K562 (cell line): ENCODE data around the gene MYO7A. TPM values are rescaled to one million over a fixed set of nuclear protein-coding genes. Genes with fewer than 3 reads are reported as not detected.

Experiments
- BACH1 ChIP-seq: fragments of 200-800 bp; sonication (Bioruptor generic); IDR thresholded peaks from 2 replicates; pipeline ENCODE4 v1.6.1; 2016; ENCODE audit warnings: missing genetic modification characterization, missing compliant biosample characterization
- CBFB ChIP-seq: sonication (generic); formaldehyde crosslinking; IDR thresholded peaks from 2 replicates; pipeline ENCODE4 v1.4.0; 2020; ENCODE audit warnings: mild to moderate bottlenecking, missing genetic modification reagents
- E2F6 ChIP-seq, 2 experiments: IDR thresholded peaks; 2 replicates each; pipeline ENCODE4 v1.6.1; 2011; ENCODE audit warnings: borderline replicate concordance in 1 of 2, control low read depth in 1 of 2, low read depth in 1 of 2, low read length in 1 of 2, mild to moderate bottlenecking in 1 of 2, mixed read lengths in 1 of 2, moderate library complexity in 1 of 2; ENCODE audit not compliant: insufficient read depth in 1 of 2, insufficient read length in 1 of 2, poor library complexity in 1 of 2, severe bottlenecking in 1 of 2; ENCODE audit errors: extremely low read depth in 1 of 2
- ETS1 ChIP-seq: conservative IDR thresholded peaks from 2 replicates; pipeline ENCODE4 v1.6.1; 2011; ENCODE audit warnings: low read depth, mild to moderate bottlenecking, low read length; ENCODE audit not compliant: control insufficient read depth
- FIP1L1 ChIP-seq: fragments of 200-400 bp; formaldehyde crosslinking; IDR thresholded peaks from 2 replicates; pipeline ENCODE4 v1.6.1; 2018; ENCODE audit warnings: mild to moderate bottlenecking, low read depth, low read length; ENCODE audit not compliant: poor library complexity, severe bottlenecking
- FUS ChIP-seq: fragments of 200-400 bp; formaldehyde crosslinking; optimal IDR thresholded peaks from 2 replicates; pipeline ENCODE3; 2017; ENCODE audit warnings: low read depth, low read length
- HIVEP1 ChIP-seq: fragments of 250-450 bp; sonication (Bioruptor Pico); IDR thresholded peaks from 2 replicates; pipeline ENCODE4 v1.4.0; 2020; ENCODE audit warnings: mild to moderate bottlenecking
- KLF13 ChIP-seq: fragments of 450-650 bp; IDR thresholded peaks from 2 replicates; pipeline ENCODE4 v1.6.1; 2016; ENCODE audit warnings: missing genetic modification characterization, low read depth, mild to moderate bottlenecking, missing compliant biosample characterization, moderate library complexity, borderline replicate concordance
- MEF2D ChIP-seq: conservative IDR thresholded peaks from 2 replicates; pipeline ENCODE4 v1.6.1; 2016; ENCODE audit warnings: low read depth, missing genetic modification characterization, missing compliant biosample characterization
- NFRKB ChIP-seq: fragments of 450-650 bp; IDR thresholded peaks from 2 replicates; pipeline ENCODE4 v1.6.1; 2016; ENCODE audit warnings: low read depth
- PML ChIP-seq: IDR thresholded peaks from 2 replicates; pipeline ENCODE4 v1.6.1; 2012; ENCODE audit warnings: low read length, inconsistent platforms
- RCOR1 ChIP-seq, 2 experiments: IDR thresholded peaks; 2 replicates each; pipeline ENCODE4 v1.6.1; 2012; ENCODE audit warnings: low read depth in 2 of 2, low read length in 2 of 2, borderline replicate concordance in 1 of 2, improper control_type of control experiment in 1 of 2
- RFX7 ChIP-seq: fragments of 250-450 bp; sonication (Bioruptor Pico); IDR thresholded peaks from 2 replicates; pipeline ENCODE4 v1.5.1; 2021; ENCODE audit warnings: mild to moderate bottlenecking
- STAG1 ChIP-seq: sonication (generic); formaldehyde crosslinking; IDR thresholded peaks from 2 replicates; pipeline ENCODE4 v1.5.0; 2020; ENCODE audit warnings: missing genetic modification reagents, borderline replicate concordance
- ZBTB33 ChIP-seq: sonication (generic); formaldehyde crosslinking; IDR thresholded peaks from 2 replicates; pipeline ENCODE4 v1.8.1; 2023; ENCODE audit warnings: mild to moderate bottlenecking, missing genetic modification reagents
- ZNF224 ChIP-seq: sonication (generic); formaldehyde crosslinking; IDR thresholded peaks from 2 replicates; pipeline ENCODE4 v1.8.0; 2022; ENCODE audit warnings: mild to moderate bottlenecking, missing genetic modification reagents
- ZNF511 ChIP-seq: sonication (generic); formaldehyde crosslinking; IDR thresholded peaks from 2 replicates; pipeline ENCODE4 v1.8.0; 2022; ENCODE audit warnings: mild to moderate bottlenecking, missing genetic modification reagents
- ZNF76 ChIP-seq: fragments of 250-450 bp; sonication (Bioruptor Pico); IDR thresholded peaks from 2 replicates; pipeline ENCODE4 v1.4.0; 2020; ENCODE audit warnings: mild to moderate bottlenecking, moderate library complexity, borderline replicate concordance
- polyA plus RNA-seq, 8 experiments: library from polyadenylated mRNA; depleted of rRNA in 4 of 8; stranded (reverse) in 5 of 8; unstranded in 3 of 8; fragments of >200 nt; fragmentation: Nextera tagmentation in 2 of 8; fragmentation: Illumina TruSeq in 1 of 8; extraction: Ambion mirVana in 2 of 8; extraction: Trizol in 1 of 8; gene quantifications; 2 replicates each; pipeline versions ENCODE4 v1.2.1 to v1.2.3, GENCODE V29; 2011 to 2014; ENCODE audit warnings: inconsistent platforms in 1 of 8, missing spikeins in 1 of 8
- total RNA-seq, 7 experiments: library from RNA; depleted of rRNA in 6 of 7; stranded (reverse); fragments of >200 nt in 6 of 7; fragmentation: Illumina TruSeq in 2 of 7; extraction: Trizol in 2 of 7; gene quantifications; 2 replicates each; pipeline versions ENCODE4 v1.2.1 to v1.2.3, GENCODE V29; 2011 to 2021; ENCODE audit warnings: low replicate concordance in 1 of 7

The MYO7A gene
- total and polyA plus RNA-seq, 9 of the 15 experiments (the other 6 are each of a cell fraction or from before 2014, with no cell fraction given), result 0.01 to 0.11 (median 0.07) TPM; not detected in 1

GRCh38 chr11:77191823-77192495 is 63.9 kb downstream of the MYO7A start (continued):
- TF ChIP-seq FUS (no peak), KLF13 (tag) (no peak), ZNF76 (no peak), FIP1L1 (no peak), STAG1 (CRISPR knock-in tag) (peak; percentile 81; the same call in 1 of the 2 replicates), ZBTB33 (CRISPR knock-in tag) (peak; percentile 29; the same call in 1 of the 2 replicates), PML (no peak), MEF2D (no peak), RFX7 (CRISPR knock-in tag) (no peak), ZNF511 (CRISPR knock-in tag) (0 out of 2 replicates have a peak, but pooled peaks have one; percentile 47), RCOR1 (IDR thresholded peaks at IDR 0.05; ENCODE audit: borderline replicate concordance in 1 of 2, low read depth in 2 of 2, low read length in 2 of 2) (peak in 1 of 2 experiments; percentile 78; a peak in 2 of 4 replicates), NFRKB (no peak), CBFB (CRISPR knock-in tag) (peak; percentile 85; the same call in 1 of the 2 replicates), E2F6 (IDR thresholded peaks at IDR 0.05; ENCODE audit: borderline replicate concordance in 1 of 2, extremely low read depth in 1 of 2, insufficient read depth in 1 of 2, insufficient read length in 1 of 2, low read depth in 1 of 2, low read length in 1 of 2, poor library complexity in 1 of 2, severe bottlenecking in 1 of 2) (peak; percentile 64 to 85), ZNF224 (no peak), ETS1 (no peak), BACH1 (tag) (no peak), HIVEP1 (no peak)
